ENCODE results near the gene PACRG.

PACRG gene

DNA sequence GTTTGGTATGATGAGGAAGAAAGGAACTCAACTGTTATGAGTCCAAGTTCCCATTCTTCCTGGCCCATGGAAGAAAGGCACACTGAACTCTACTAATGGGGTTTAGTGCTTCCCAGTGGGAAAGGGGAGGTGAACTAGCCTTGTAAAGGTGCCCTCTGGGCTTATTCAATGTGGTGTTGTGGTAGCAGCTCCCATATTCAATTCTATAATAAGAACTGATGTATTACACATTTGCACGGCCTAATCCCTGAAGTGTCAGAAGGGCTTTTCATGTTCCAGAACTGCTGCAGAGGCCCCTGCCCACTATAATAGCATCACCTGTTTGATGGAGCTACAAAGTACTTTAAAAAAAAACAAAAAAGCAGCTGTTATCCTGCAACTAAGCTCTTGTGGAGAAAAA is 17.4 kb upstream of the PACRG start:
- no peak for DNase-seq (ENCODE audit: low spot score)

DNA sequence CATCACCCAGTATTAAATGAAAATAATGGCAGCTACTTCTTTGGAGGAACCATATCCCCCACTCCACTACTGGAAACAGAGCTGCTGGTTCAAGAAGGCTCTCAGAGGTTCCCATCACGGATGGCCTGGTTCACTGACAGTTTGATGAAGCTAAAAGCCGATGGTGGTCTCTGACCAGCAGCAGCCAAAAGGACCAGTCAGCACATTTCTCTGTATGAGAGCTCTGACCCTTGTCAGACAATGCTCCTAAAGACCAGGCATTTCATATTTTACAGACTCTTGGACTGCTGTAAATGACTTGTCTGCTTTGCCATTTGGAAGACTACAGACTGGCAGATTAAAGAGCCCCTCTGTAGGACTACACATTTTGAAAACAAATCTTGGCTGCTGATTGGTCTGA is 16.8 kb upstream of the PACRG start:
- DNase-seq (ENCODE audit: low spot score), result no peak

DNA sequence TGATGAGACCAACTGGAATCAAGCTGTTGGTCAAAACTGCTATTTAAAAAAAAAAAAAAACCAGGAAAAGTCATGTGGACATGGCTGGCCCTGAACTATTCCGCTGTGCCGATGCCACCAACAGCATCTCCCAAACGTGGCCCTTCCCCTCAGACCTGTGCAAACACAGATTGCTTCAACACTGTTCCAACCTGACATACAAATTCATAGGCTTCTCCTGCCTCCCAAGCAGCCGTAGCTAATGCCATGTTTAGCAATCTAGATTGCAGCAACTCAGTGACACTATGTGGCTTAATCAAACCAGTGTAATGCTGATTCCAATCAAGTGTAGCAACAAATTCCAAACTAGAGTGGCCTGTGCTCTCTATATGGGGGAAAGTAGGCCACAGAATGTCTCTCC is 16.4 kb upstream of the PACRG start:
- no peak for DNase-seq (ENCODE audit: low spot score)

DNA sequence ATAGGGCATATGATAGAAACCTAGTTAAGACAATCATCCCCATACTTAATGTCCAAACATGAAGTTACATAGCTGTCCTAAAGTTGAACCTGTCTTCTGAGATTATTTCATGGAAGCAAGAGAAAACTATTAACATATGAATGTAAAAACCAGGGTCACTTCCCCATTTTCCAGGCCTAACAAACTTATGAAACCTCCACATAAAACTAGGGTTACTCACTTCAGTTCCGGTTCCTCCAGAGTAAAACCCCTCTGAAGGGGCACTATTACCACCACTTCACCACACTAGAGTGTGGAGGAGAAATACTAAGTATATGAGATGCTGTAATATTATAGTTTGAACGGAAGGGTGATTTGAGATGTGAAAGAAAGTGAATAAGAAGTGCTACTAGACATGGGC is 15.1 kb upstream of the PACRG start:
- no peak for DNase-seq (ENCODE audit: low spot score)

DNA sequence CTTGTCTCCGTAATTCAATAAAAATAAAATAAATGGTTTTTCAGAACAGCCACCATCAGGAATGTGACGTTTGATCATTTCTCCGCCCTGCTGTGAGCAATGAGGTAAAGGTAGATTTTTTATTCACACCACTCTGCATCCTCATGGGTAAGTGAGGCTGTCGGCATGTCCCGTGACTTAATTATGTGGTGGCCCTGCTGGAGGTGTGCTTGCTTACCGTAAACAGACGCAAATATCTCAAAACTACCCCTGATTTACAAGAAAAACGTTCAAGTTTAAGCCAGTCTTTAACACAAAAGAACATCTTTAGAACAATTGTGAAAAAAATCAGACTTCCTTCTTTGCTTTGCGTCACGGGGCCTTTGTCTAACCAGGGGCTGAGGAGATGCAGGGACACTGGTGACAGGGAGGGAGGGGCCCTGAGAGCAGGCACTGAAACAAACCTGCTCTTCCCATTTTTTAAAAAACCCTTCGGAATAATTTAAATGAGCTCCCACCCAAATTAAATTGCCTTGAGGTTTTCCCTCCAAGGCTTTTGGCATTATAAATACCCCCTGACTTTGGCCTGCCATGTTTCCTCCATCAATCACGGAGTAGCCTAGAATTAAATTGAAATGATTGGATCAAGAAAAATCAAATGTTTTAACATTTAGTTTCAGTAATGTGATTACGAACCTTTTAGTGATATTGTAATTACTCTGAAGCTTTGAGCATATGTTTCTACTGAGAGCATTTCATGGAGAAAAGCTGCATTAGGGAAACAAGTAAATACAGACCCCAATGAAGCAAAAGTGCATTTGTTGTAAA is 13.6 kb upstream of the PACRG start:
- peak; percentile 49 for DNase-seq (ENCODE audit: low spot score)

DNA sequence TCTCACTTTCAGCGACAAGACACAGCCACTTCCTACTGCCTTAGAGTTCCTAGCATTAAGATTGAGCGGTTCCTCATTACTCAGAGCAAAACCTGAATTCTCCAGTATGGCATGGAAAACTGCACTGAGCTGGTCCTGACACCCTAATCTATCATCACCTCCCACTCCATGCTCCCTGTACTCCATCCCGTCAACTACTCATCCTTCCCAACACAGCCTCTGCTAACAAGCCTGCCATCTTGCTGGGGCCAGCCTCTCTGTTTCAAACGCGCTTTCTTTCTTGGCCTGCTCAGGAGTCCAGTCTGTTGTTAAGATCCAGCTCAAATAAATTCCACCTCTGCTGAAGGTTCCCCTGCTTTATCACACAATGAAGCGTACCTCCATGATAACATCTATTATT is 12.2 kb upstream of the PACRG start:
- DNase-seq (ENCODE audit: low spot score), result no peak

DNA sequence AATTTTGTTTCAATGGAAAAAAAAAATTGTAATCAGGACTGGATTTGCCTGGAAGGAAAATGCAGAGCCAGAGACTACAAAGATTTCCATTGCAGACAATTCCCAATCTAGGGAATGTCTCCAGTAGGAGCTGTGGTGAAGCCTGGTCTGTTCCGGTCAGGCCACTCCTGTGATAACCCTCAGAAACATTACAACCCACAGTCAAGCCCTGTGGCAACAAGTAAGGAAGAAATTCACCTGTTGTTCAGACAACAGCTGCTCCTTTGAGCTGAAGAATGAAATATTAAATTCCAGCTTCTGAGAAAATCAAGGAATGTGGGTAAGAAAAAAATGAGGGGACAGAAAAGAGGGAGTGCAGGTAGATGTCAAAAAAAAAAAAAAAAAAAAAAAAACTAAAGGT is 8.2 kb upstream of the PACRG start:
- DNase-seq (ENCODE audit: low spot score), result no peak

DNA sequence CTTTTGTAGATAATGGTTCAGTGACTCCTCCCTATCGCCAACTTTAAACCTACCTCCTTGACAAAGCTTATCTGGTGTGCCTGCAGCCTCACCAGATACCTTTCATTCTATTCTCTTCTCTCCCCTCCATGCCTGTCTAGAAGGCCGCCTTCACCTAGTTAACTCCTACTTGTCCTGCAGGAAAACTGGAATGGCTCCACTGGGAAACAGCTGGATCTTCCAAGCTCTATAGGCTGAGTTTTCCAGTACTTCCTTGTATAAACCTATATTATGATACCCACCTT is 6.4 kb upstream of the PACRG start:
- no peak for DNase-seq (ENCODE audit: low spot score)

DNA sequence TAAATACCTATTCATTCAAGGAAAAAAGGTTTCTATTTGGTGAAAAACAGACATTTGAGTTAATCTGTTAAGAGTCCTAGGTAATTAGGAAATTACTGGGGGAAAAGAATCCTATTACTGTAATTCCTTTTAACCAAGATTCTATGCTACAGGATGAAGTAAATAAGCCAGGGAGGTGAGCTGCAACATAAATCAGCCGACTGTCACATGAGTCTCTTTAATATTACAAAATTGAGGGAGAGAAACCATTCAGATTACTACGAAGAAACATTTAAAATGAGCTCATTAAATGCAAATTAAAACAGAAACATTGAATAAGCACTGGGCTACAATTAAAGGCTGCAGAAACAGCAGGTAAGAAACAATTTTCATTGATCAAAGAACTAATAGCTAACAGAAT is 5.5 kb upstream of the PACRG start:
- DNase-seq (ENCODE audit: low spot score), result no peak

DNA sequence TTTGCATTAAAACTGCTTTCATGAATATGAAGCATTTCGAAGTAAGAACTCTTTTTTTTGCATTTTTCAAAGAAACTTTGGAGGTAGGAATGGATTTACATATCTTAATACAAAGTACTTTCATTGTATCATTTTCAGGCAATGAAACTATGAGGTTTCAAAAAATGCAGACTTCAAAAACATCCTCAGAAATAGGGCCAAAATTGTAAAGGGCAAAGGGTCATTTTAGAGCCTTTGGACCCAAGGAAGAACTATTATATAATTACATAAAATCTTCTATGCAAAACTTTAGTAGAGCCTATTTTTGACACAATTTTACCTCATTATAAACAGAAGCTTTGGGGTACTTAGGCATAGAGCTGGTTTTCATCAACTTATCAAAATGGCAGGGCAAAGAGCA is 5.1 kb upstream of the PACRG start:
- no peak for DNase-seq (ENCODE audit: low spot score)

DNA sequence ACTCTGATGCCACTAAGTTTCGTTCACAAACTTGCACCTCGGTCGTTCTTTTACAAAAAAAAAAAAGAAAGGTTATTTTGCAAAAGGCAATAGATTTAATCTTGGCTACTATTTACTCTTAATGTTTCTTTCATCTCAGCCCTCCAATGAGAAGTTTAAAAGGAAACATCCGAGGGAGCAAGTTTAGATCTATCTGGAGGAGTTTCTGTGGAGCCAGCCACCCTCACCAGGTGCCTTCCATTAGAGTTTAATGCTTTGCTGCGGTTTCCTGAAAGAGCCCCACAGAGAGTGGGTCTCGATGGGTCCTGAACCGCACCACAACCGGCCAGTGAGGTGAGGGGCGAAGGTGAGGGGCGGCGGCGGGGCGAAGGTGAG is 840 bp upstream of the PACRG start:
- no peak for DNase-seq (ENCODE audit: low spot score)

DNA sequence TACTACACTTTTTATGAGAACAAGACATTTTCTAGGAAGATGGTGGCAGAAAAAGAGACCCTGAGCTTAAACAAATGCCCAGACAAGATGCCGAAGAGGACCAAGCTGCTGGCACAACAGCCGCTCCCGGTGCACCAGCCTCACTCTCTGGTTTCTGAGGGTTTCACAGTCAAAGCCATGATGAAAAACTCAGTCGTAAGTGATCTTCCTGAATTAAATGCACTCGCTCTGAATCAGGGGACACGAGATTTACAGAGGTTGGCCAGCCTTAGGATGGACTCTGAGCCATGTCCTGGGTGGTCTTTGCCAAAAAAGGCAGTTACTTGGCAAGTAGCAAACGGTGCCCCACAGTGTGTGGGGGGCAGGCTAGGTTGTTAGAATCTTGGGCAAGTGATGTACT is 423 bp downstream of the PACRG start:
- no peak for DNase-seq (ENCODE audit: low spot score)

DNA sequence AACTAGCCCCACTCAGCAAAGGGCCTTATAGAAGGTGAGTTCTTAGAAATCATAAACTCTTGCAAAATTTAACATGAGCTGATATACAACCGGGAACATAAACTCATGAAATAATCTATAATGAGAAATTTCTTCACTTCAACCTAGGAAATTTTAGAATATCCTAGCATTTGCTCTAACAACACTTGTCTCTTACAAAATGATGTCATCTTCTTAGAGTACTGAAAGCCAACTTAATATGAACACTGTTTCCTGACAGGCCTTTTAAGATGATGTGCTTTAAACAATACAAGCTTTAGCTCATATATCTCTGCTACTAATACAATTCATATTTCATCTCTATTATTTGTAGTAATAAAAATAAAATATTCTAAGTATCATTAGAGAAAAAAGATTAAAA is 932 bp downstream of the PACRG start:
- DNase-seq (ENCODE audit: low spot score), result no peak

DNA sequence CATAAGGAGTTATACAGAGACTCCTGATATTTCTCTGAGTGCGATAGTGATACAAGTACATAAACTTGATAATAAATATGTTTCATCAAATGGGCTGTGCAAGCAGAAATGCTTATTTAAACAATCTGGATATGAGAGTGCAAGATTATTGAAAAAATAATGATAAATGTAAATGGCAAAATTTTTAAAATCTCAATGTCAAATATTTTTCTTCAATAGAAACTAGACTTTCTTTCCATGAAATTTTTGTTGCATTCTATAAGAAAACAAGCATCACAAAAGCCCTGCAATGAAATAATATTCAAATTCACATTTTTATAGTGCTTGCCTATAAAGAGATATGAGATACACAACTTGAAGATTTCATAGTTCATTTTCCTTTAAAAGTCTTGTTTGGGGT is 2.7 kb downstream of the PACRG start:
- no peak for DNase-seq (ENCODE audit: low spot score)

DNA sequence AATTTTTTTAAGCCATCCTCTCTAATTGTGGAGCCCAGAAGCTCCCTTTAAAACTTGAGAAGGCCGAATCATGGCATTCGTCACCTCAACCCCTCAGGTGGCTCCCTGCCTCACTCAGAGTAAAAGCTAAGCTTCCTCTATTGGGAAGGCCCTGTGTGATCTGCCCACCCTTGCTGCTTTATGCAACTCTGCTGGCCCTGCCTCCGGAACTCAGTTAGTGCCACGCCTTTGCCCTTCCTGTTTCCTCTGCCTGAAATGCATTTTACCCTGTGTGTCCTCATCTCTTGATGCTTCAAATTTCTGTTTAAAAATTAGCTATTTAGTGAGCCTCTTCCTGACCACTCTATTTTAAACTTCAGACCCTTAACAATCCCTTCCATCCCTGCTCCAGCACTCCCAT is 5.7 kb downstream of the PACRG start:
- no peak for DNase-seq (ENCODE audit: low spot score)

DNA sequence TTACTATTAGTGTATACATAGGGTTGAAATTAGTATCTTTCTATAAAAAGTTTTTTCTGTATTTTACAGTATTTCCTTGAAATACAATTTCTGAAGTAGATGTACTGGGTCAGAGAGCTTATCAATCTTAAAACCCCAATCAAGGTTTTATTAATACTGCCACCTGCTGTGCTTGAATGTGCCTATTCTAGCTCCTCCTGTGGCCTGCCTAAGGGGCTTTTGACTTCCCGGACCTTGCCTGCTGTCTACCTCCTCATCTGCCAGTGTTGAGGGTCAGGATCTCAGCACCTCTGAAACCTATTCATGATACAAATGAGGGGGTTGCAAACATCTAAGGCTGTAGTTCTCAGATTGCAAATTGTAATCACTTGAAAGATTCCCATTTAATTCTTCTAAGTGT is 9.2 kb downstream of the PACRG start:
- DNase-seq (ENCODE audit: low spot score), result no peak

DNA sequence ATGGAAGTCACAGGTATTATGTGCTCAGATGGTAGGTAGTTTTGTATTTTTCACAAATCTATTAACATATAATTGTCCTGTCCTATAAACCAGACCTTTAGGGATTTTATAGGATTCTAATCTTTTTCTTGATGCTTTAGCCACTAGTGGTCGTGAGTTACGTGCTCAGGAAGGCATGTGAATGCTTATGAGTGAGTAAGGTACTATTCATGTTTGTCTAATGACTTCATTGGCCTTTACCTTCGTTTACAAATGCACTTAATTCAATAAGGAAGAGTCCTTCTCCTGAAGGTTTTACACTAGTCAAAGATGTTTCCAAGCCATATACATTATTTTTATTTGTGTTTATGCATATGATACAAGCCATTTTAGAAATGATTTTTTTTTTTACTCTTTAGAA is 23.0 kb downstream of the PACRG start:
- no peak for DNase-seq (ENCODE audit: low spot score)

DNA sequence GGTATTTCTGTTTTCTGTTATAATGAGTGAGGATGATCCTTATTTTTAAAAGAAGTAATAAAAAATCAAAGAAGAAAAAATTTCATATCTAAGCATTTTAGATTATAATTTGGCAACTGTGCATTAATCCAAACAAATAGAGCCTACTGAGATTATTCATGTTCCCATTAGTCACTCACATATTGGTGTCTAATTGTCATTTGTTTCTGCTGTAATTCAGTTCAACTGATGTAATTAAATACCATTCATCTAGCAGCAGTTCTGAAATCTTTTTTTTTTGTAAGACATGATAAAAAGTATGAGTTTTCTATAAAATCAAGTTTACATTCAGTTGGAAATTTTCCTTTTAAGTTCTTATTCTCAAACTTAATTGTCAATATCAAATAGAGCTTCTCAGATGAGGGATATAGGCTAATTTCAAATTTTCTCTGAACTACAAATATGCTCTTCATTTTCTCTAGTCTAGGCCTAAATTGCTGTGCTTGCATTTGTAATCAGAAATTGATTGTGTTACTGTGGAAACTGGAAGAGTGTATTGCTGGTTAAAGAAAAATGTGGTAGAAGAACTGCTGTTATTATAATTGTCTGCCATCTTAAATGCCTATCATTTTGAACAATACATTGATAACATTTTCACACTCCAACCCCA is 23.6 kb downstream of the PACRG start:
- DNase-seq (ENCODE audit: low spot score), result no peak

DNA sequence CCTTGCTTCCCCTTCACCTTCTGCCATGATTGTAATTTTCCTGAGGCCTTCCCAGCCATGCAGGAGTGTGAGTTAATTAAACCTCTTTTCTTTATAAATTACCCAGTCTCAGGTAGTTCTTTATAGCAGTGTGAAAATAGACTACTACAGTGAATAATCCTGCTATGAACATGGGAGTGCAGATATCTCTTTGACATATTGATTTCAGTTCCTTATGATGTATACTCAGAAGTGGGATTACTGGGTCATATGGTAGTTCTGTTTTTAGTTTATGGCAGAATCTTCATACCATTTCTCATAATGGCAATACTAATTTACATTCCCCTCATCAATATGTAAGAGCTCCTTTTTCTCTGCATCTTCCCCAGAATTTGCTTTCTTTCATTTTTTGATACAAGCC is 26.0 kb downstream of the PACRG start:
- DNase-seq (ENCODE audit: low spot score), result no peak

DNA sequence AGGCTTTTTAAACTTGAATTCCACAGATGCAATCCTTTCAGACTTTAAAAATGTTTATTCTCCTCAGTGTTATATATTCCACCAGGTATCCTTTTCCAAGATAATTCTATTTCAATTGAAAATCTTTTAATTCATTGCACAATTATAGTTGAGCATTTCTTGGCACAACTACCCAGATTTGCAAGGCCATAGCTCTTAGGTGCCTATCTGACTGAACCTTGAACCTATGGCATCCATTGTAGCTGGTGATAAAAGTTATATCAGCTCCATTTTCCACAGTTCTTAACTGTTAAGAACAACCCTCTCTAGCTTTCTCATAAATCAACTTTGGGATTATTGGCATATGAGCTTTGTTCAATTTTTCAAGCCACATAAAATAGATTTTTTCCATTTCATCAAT is 42.4 kb downstream of the PACRG start:
- DNase-seq (ENCODE audit: low spot score), result no peak

DNA sequence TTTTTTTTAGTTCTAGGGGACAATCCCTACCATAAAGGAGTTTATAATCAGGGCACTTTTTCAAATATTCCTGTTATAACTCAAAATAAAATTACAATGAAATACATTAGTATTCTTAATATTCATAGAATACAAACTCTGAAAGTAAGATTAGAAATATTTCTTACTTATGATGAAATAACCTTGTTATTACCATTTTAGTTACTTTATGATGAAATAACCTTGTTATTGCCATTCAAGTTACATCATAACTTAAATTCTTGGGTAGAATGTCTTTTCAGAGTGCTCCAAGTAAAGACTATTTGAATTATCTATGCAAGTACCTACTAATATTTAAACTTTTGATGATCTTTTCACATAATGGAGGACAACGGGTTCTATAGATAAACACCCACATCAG is 43.2 kb downstream of the PACRG start:
- no peak for DNase-seq (ENCODE audit: low spot score)

DNA sequence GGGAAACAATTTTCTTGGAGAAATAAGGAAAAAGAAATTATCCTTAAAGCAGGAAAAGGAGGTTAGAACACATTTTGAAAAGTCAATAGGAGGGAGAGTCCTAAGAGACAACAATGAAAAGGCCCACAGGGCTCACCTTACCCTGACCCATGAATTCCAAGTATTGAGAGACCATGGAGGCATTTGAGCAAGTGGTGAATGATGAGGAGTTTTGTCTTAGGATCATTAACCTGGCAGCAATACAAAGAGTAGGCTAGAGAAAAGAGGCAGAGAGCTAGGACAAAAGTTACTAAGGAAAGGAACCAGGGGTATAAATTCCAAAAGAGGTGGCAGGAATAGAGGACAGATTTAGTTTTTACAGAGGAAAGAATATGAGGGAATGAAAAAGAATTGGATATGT is 44.7 kb downstream of the PACRG start:
- DNase-seq (ENCODE audit: low spot score), result no peak

DNA sequence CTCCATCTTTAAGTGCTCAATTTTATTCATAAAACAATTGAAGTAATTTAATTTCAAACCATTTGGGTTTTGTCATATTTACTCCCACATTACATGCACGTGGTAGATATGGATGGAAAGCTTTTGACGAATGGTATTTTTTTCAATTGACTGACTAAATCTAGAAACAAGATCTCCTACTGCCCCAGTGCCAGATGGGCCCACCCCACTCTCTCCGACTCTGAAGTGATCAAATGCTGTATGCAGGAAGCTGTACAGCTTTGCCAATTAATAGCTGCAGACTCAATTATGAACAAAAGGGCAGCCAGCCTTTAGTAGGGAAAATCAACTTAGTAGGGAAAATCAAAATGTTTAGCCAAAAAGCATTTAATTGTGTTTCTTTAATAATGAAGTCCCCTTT is 46.2 kb downstream of the PACRG start:
- no peak for DNase-seq (ENCODE audit: low spot score)

DNA sequence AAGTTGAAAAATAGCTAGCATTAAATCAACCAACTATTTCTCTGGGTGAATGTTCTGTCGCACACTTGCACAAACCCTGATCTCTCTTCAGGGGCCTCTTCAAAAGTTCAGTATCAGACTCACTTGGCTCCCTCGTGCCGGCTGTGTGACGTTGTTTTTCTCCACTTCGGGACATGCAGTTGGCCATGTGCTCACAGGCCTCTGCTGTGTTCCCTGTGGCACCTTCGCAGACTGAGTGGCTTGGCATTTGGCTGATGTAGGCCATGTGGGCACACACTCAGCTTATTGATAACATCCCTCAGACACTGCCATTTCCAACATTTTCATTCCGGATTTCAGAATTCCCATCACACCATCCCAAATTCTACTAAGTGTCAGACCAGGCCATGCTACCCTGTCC is 49.3 kb downstream of the PACRG start:
- DNase-seq (ENCODE audit: low spot score), result no peak
